ENCODE measurements around the gene GRIN2A.

DNA sequence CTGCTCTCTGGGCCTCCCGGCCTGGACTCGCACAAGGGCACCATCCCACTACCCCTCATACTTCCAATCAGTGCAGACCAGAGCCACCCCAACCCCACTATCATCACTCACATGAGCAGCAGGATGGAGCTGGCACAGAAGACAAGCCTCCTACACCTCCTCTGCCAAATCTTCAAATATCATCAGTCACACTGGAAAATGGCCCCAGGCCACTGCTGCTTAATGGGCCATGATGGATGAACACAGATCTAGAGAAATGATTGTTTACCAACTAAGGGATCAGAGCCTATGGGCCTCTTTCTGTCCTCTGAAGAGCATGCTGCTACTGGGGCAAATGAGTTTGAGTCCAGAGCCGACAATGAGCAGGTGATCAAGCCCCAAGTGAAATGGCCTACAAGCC is 165.5 kb downstream of the GRIN2A start:
- no peak for TF ChIP-seq RAD21 (conservative IDR thresholded peaks at IDR 0.05)
- TF ChIP-seq EP300 (conservative IDR thresholded peaks at IDR 0.05; ENCODE audit: poor library complexity, severe bottlenecking) = no peak
- TF ChIP-seq, protein P1, sequence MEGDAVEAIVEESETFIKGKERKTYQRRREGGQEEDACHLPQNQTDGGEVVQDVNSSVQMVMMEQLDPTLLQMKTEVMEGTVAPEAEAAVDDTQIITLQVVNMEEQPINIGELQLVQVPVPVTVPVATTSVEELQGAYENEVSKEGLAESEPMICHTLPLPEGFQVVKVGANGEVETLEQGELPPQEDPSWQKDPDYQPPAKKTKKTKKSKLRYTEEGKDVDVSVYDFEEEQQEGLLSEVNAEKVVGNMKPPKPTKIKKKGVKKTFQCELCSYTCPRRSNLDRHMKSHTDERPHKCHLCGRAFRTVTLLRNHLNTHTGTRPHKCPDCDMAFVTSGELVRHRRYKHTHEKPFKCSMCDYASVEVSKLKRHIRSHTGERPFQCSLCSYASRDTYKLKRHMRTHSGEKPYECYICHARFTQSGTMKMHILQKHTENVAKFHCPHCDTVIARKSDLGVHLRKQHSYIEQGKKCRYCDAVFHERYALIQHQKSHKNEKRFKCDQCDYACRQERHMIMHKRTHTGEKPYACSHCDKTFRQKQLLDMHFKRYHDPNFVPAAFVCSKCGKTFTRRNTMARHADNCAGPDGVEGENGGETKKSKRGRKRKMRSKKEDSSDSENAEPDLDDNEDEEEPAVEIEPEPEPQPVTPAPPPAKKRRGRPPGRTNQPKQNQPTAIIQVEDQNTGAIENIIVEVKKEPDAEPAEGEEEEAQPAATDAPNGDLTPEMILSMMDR (IDR thresholded peaks at IDR 0.05; ENCODE audit: poor library complexity, severe bottlenecking) = no peak
